ENCODE results near the gene CORO7.

The CORO7 gene

GRCh38 chr16:4435337-4436067, 19.1 kb upstream of the CORO7 start:
- Histone ChIP-seq H3K36me3 (ENCODE audit: insufficient read depth, low read length) (peaks cover 17% of the 10 kb centered on the region), H3K9me3 (ENCODE audit: control insufficient read depth, insufficient read depth, low read length) (no peaks in the 10 kb centered on the region), H3K4me1 (ENCODE audit: insufficient read depth, low read length) (no peaks in the 10 kb centered on the region), H3K9ac (ENCODE audit: low read depth, low read length) (no peak overlapping the region)

- no peak overlapping the region for H3K9ac ChIP-seq (ENCODE audit: low read depth, low read length)
- no peaks in the 10 kb centered on the region for H3K4me1 ChIP-seq (ENCODE audit: insufficient read depth, low read length)
- H3K9me3 ChIP-seq (ENCODE audit: control insufficient read depth, insufficient read depth, low read length) = no peaks in the 10 kb centered on the region
- H3K36me3 ChIP-seq (ENCODE audit: insufficient read depth, low read length) = peaks cover 17% of the 10 kb centered on the region
These were observed 17.8 kb upstream of the CORO7 start for GRCh38 chr16:4433914-4434787.

GRCh38 chr16:4433228-4433627, 16.8 kb upstream of the CORO7 start:
- Histone ChIP-seq H3K9ac (ENCODE audit: low read depth, low read length) (no peak overlapping the region), H3K4me1 (ENCODE audit: insufficient read depth, low read length) (no peaks in the 10 kb centered on the region), H3K9me3 (ENCODE audit: control insufficient read depth, insufficient read depth, low read length) (no peaks in the 10 kb centered on the region), H3K36me3 (ENCODE audit: insufficient read depth, low read length) (peaks cover 12% of the 10 kb centered on the region)

GRCh38 chr16:4431023-4431422, 14.6 kb upstream of the CORO7 start:
- Histone ChIP-seq H3K36me3 (ENCODE audit: insufficient read depth, low read length) (peaks cover 4% of the 10 kb centered on the region; the same call in 1 of the 2 replicates), H3K9ac (ENCODE audit: low read depth, low read length) (no peak overlapping the region), H3K4me1 (ENCODE audit: insufficient read depth, low read length) (no peaks in the 10 kb centered on the region), H3K9me3 (ENCODE audit: control insufficient read depth, insufficient read depth, low read length) (no peaks in the 10 kb centered on the region)

- Histone ChIP-seq H3K9me3 (ENCODE audit: control insufficient read depth, insufficient read depth, low read length) (no peaks in the 10 kb centered on the region), H3K9ac (ENCODE audit: low read depth, low read length) (no peak overlapping the region), H3K4me1 (ENCODE audit: insufficient read depth, low read length) (no peaks in the 10 kb centered on the region), H3K36me3 (ENCODE audit: insufficient read depth, low read length) (peaks cover 4% of the 10 kb centered on the region; the same call in 1 of the 2 replicates)
These were observed 12.1 kb upstream of the CORO7 start for GRCh38 chr16:4428500-4428899.

- Histone ChIP-seq H3K4me1 (ENCODE audit: insufficient read depth, low read length) (no peaks in the 10 kb centered on the region), H3K9ac (ENCODE audit: low read depth, low read length) (peak overlapping the region; percentile 84; the same call in 1 of the 2 replicates), H3K36me3 (ENCODE audit: insufficient read depth, low read length) (peaks cover 4% of the 10 kb centered on the region; the same call in 1 of the 2 replicates), H3K9me3 (ENCODE audit: control insufficient read depth, insufficient read depth, low read length) (no peaks in the 10 kb centered on the region)
These were observed 10.5 kb upstream of the CORO7 start for GRCh38 chr16:4426722-4427372.

- Histone ChIP-seq H3K9ac (ENCODE audit: low read depth, low read length) (peak overlapping the region; percentile 84), H3K36me3 (ENCODE audit: insufficient read depth, low read length) (peaks cover 2% of the 10 kb centered on the region; the same call in 1 of the 2 replicates), H3K4me1 (ENCODE audit: insufficient read depth, low read length) (no peaks in the 10 kb centered on the region), H3K9me3 (ENCODE audit: control insufficient read depth, insufficient read depth, low read length) (no peaks in the 10 kb centered on the region)
These were observed 9.8 kb upstream of the CORO7 start for GRCh38 chr16:4426021-4426684.

- H3K4me1 ChIP-seq (ENCODE audit: insufficient read depth, low read length) = no peaks in the 10 kb centered on the region
- H3K36me3 ChIP-seq (ENCODE audit: insufficient read depth, low read length) = no peaks in the 10 kb centered on the region
- peak within 1 kb of the TSS; percentile 84 for H3K9ac ChIP-seq (ENCODE audit: low read depth, low read length)
- H3K9me3 ChIP-seq (ENCODE audit: control insufficient read depth, insufficient read depth, low read length) = no peaks in the 10 kb centered on the region
These were observed 9.1 kb upstream of the CORO7 start, which contains the start of gene DNAJA3 for GRCh38 chr16:4425378-4426020. Gene DNAJA3, plus strand, starts transcription at chr16:4425868. Its CDS starts 14 bp downstream, at chr16:4425882.

- Histone ChIP-seq H3K4me1 (ENCODE audit: insufficient read depth, low read length) (no peaks in the 10 kb centered on the region), H3K9me3 (ENCODE audit: control insufficient read depth, insufficient read depth, low read length) (no peaks in the 10 kb centered on the region), H3K36me3 (ENCODE audit: insufficient read depth, low read length) (no peaks in the 10 kb centered on the region), H3K9ac (ENCODE audit: low read depth, low read length) (no peak overlapping the region)
These were observed 4.2 kb upstream of the CORO7 start for GRCh38 chr16:4420505-4421105.

GRCh38 chr16:4419402-4419959, 3.1 kb upstream of the CORO7 start:
- H3K4me1 ChIP-seq (ENCODE audit: insufficient read depth, low read length) = peaks cover 7% of the 10 kb centered on the region; the same call in 1 of the 2 replicates
- H3K9ac ChIP-seq (ENCODE audit: low read depth, low read length) = no peak overlapping the region
- no peaks in the 10 kb centered on the region for H3K9me3 ChIP-seq (ENCODE audit: control insufficient read depth, insufficient read depth, low read length)
- no peaks in the 10 kb centered on the region for H3K36me3 ChIP-seq (ENCODE audit: insufficient read depth, low read length)

- H3K9ac ChIP-seq (ENCODE audit: low read depth, low read length) = peak overlapping the region; percentile 93
These were observed 727 bp downstream of the CORO7 start for GRCh38 chr16:4415538-4416199.

GRCh38 chr16:4414187-4414917, 2.0 kb downstream of the CORO7 start:
- Histone ChIP-seq H3K36me3 (ENCODE audit: insufficient read depth, low read length) (no peaks in the 10 kb centered on the region), H3K9ac (ENCODE audit: low read depth, low read length) (no peak overlapping the region), H3K4me1 (ENCODE audit: insufficient read depth, low read length) (peaks cover 7% of the 10 kb centered on the region; the same call in 1 of the 2 replicates)

More at GRCh38 chr16:4415538-4416199, 727 bp downstream of the CORO7 start:
- no peaks in the 10 kb centered on the region for H3K9me3 ChIP-seq (ENCODE audit: control insufficient read depth, insufficient read depth, low read length)
- H3K36me3 ChIP-seq (ENCODE audit: insufficient read depth, low read length) = no peaks in the 10 kb centered on the region
- H3K4me1 ChIP-seq (ENCODE audit: insufficient read depth, low read length) = peaks cover 7% of the 10 kb centered on the region; the same call in 1 of the 2 replicates

More at GRCh38 chr16:4414187-4414917, 2.0 kb downstream of the CORO7 start:
- H3K9me3 ChIP-seq (ENCODE audit: control insufficient read depth, insufficient read depth, low read length) = no peaks in the 10 kb centered on the region
